ENCODE measurements around the gene MED22.

DNA sequence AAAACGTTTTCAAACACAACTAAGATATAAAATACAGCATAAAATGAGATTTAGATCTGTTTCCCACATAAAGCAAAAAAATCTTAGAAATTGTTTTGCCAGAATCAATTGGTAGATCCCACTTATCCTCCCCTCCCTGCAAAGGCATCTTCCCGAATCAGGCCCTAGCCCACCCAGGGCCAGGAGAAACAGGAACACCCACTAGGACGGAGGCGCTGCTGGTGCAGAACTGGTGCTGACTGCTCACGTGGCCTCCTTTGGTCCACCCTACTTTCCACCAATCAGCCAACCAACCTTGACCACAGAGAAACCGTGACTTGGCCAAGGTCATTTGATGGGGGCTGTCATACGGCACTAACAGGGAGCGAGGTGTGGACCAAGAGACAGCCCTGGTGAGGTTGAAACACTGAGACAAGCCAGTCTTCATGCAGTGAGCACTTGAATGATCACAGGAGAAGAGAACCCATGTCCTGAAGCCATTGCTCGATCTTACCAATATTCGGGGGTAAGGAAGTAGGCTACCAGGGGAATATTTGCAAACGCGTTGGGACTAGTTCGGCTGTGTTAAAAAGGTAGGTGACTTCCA lies 13.7 kb upstream of the MED22 start:
- TF ChIP-seq, protein P1, sequence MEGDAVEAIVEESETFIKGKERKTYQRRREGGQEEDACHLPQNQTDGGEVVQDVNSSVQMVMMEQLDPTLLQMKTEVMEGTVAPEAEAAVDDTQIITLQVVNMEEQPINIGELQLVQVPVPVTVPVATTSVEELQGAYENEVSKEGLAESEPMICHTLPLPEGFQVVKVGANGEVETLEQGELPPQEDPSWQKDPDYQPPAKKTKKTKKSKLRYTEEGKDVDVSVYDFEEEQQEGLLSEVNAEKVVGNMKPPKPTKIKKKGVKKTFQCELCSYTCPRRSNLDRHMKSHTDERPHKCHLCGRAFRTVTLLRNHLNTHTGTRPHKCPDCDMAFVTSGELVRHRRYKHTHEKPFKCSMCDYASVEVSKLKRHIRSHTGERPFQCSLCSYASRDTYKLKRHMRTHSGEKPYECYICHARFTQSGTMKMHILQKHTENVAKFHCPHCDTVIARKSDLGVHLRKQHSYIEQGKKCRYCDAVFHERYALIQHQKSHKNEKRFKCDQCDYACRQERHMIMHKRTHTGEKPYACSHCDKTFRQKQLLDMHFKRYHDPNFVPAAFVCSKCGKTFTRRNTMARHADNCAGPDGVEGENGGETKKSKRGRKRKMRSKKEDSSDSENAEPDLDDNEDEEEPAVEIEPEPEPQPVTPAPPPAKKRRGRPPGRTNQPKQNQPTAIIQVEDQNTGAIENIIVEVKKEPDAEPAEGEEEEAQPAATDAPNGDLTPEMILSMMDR (optimal IDR thresholded peaks at IDR 0.05 in 1 of 3, IDR thresholded peaks at IDR 0.05 in 1 of 3, conservative IDR thresholded peaks at IDR 0.05 in 1 of 3; ENCODE audit: extremely low read depth in 1 of 3, insufficient read depth in 2 of 3, low read length in 3 of 3): no peak
- TF ChIP-seq EZH2 (IDR thresholded peaks at IDR 0.05; ENCODE audit: low read length): no peak
